Measurements from ENCODE around the gene NPC1L1. TPM values are rescaled to one million over a fixed set of nuclear protein-coding genes. Genes with fewer than 3 reads are reported as not detected.

NPC1L1 gene
- total and polyA plus RNA-seq, 10 of the 15 experiments (the other 5 are each of a cell fraction or from before 2014, with no cell fraction given), result 0.01 to 0.90 TPM; not detected in 8

GRCh38 chr7:44471436-44471835 is 69.7 kb downstream of the NPC1L1 start (continued):
- TF ChIP-seq BCL11A (IDR thresholded peaks at IDR 0.05; ENCODE audit: low read depth, low read length) (no peak), SMARCA5 (IDR thresholded peaks at IDR 0.05) (no peak), EZH2 (IDR thresholded peaks at IDR 0.05; ENCODE audit: borderline replicate concordance, control insufficient read depth, low read depth, low read length) (no peak), CBFB (IDR thresholded peaks at IDR 0.05; ENCODE audit: low read depth) (no peak), ZNF622 (IDR thresholded peaks at IDR 0.05) (no peak), EGR1 (IDR thresholded peaks at IDR 0.05; ENCODE audit: borderline replicate concordance in 1 of 2, low read depth in 2 of 2, low read length in 2 of 2) (no peak), TAF1 (IDR thresholded peaks at IDR 0.05; ENCODE audit: borderline replicate concordance, low read depth, low read length) (no peak), IRF5 (IDR thresholded peaks at IDR 0.05; ENCODE audit: borderline replicate concordance) (no peak), KAT2A (conservative IDR thresholded peaks at IDR 0.05; ENCODE audit: control insufficient read depth, low read depth, low read length) (no peak)

GRCh38 chr7:44470628-44471245 is 70.4 kb downstream of the NPC1L1 start:
- RAD21 ChIA-PET (ENCODE audit: unreplicated experiment), result no interaction called here
- intact Hi-C loops (cut with micrococcal nuclease; ENCODE audit: unreplicated experiment) (no loop called here), in situ Hi-C loops (cut with MboI) (no loop called here)
- H3K4me3 ChIP-seq, result no peak overlapping the region
- H3K27ac ChIP-seq (ENCODE audit: control insufficient read depth, insufficient read depth), result no peak overlapping the region
- CTCF ChIA-PET, result interaction anchor here (2.1 kb wide), 1 partner anchor 230 kb away, joined by 6 read pairs; no protein-coding TSS in a partner anchor
- no peak overlapping the region for H2AFZ ChIP-seq (ENCODE audit: control insufficient read depth, low read depth, low read length)
- no TSS peak for BruUV-seq (replicated peaks)
- H3K4me2 ChIP-seq (ENCODE audit: control insufficient read depth, insufficient read depth), result no peak overlapping the region
- SMC1A ChIA-PET (ENCODE audit: uncharacterized antibody, unreplicated experiment), result no interaction called here
- H3K9me3 ChIP-seq (replicated peaks; ENCODE audit: control insufficient read depth, insufficient read depth, low read length), result no peaks in the 10 kb centered on the region
- H3K9ac ChIP-seq (ENCODE audit: control insufficient read depth, insufficient read depth, low read length), result no peak overlapping the region
- POLR2A ChIA-PET, result no interaction called here
- ATAC-seq (no peak), FAIRE-seq (no peak), DNase-seq (ENCODE audit: low read depth, low spot score) (no peak)
- no peaks in the 10 kb centered on the region for H3K4me1 ChIP-seq (ENCODE audit: control insufficient read depth, insufficient read depth, low read length)
- H3K79me2 ChIP-seq (ENCODE audit: control insufficient read depth, insufficient read depth, low read length), result peaks cover 15% of the 10 kb centered on the region
- 89% methylated on average over 5 of the region's 5 CpGs for WGBS (ENCODE audit: insufficient coverage, insufficient replicate concordance, low lambda C conversion rate, missing lambda C conversion rate)
- peaks cover 5 to 25% of the 10 kb centered on the region in 2 experiments for H3K36me3 ChIP-seq (ENCODE audit: control insufficient read depth in 2 of 2, insufficient read depth in 2 of 2, low read length in 1 of 2)
- H3K27me3 ChIP-seq (replicated peaks in 1 of 2; ENCODE audit: control insufficient read depth in 2 of 2, insufficient read depth in 2 of 2, low read length in 1 of 2), result no peaks in the 10 kb centered on the region
- H4K20me1 ChIP-seq (ENCODE audit: control insufficient read depth, insufficient read depth), result no peaks in the 10 kb centered on the region
- no peak for TF ChIP-seq YBX1 (IDR thresholded peaks at IDR 0.05)
- no peak for TF ChIP-seq RELB (IDR thresholded peaks at IDR 0.05; ENCODE audit: low read depth)
- no peak for TF ChIP-seq PKNOX1 (IDR thresholded peaks at IDR 0.05)
- no peak for TF ChIP-seq ZNF24 (IDR thresholded peaks at IDR 0.05)
- no peak for TF ChIP-seq ELK1 (IDR thresholded peaks at IDR 0.05; ENCODE audit: low read depth, low read length)
- no peak for TF ChIP-seq ZBTB33 (IDR thresholded peaks at IDR 0.05)
- TF ChIP-seq WRNIP1 (IDR thresholded peaks at IDR 0.05; ENCODE audit: borderline replicate concordance, low read depth, low read length), result no peak
- no peak for TF ChIP-seq ESRRA (IDR thresholded peaks at IDR 0.05; ENCODE audit: low read length)
